Dermis blood vessel endothelial cell (primary cell): ENCODE measurements around the gene TRAF7. TPM values are rescaled to one million over a fixed set of nuclear protein-coding genes. Genes with fewer than 3 reads are reported as not detected.
A peak's percentile ranks its signal among the peaks of the same experiment; 100 is the strongest.
"Not testable (repeated sequence)": the region's sequence is repeated elsewhere in the genome, so short reads cannot be mapped to it uniquely, and the experiment has no call there.

Experiments
- DNase-seq: peaks from one replicate; pipeline ENCODE4 v3.0.0; 2010
- total RNA-seq: library from RNA; depleted of rRNA; stranded (reverse); fragments of >200 nt; gene quantifications from 2 replicates; pipeline ENCODE4 v1.2.3, GENCODE V29; 2014

Gene TRAF7
- total RNA-seq, 1 donor from 2014 or later = 110 TPM

GRCh38 chr16:2203119-2203688 lies 47.6 kb downstream of the TRAF7 start:
- DNase-seq = not testable (repeated sequence)

GRCh38 chr16:2204416-2205103 lies 49.0 kb downstream of the TRAF7 start:
- DNase-seq = no peak

GRCh38 chr16:2205104-2205966 lies 49.8 kb downstream of the TRAF7 start, which contains the start of gene MLST8:
Gene MLST8 (plus strand): TSS chr16:2205454. CDS start chr16:2206086, 632 bp downstream.
- peak; percentile 90 for DNase-seq

- no peak for DNase-seq
Measured at GRCh38 chr16:2205967-2206313, 50.4 kb downstream of the TRAF7 start.

GRCh38 chr16:2206420-2206779 lies 50.8 kb downstream of the TRAF7 start:
- DNase-seq = no peak

GRCh38 chr16:2206780-2207433 lies 51.3 kb downstream of the TRAF7 start:
- DNase-seq = no peak

GRCh38 chr16:2207872-2208271 lies 52.3 kb downstream of the TRAF7 start:
- no peak for DNase-seq

GRCh38 chr16:2208308-2208707 lies 52.7 kb downstream of the TRAF7 start:
- DNase-seq = no peak

- DNase-seq = no peak
Measured at GRCh38 chr16:2208772-2209171, 53.2 kb downstream of the TRAF7 start.

GRCh38 chr16:2209258-2210008 lies 53.9 kb downstream of the TRAF7 start:
- no peak for DNase-seq

- no peak for DNase-seq
Measured at GRCh38 chr16:2210009-2210332, 54.4 kb downstream of the TRAF7 start.

GRCh38 chr16:2210386-2211365 lies 55.1 kb downstream of the TRAF7 start, which contains the start of gene BRICD5:
Gene BRICD5 (minus strand): TSS chr16:2210863. CDS start chr16:2210833, 30 bp downstream.
- DNase-seq = no peak

- DNase-seq = no peak
Measured at GRCh38 chr16:2211923-2212347, 56.4 kb downstream of the TRAF7 start.

- no peak for DNase-seq
Measured at GRCh38 chr16:2212362-2213324, 57.1 kb downstream of the TRAF7 start.

GRCh38 chr16:2213817-2214718 lies 58.5 kb downstream of the TRAF7 start:
- peak; percentile 37 for DNase-seq

GRCh38 chr16:2214719-2214968 lies 59.1 kb downstream of the TRAF7 start, which contains the start of gene PGP:
Gene PGP (minus strand): TSS chr16:2214840. CDS start chr16:2214777, 63 bp downstream.
- no peak for DNase-seq

GRCh38 chr16:2216330-2216729 lies 60.7 kb downstream of the TRAF7 start:
- no peak for DNase-seq

GRCh38 chr16:2223221-2223941 lies 67.8 kb downstream of the TRAF7 start, which contains the start of gene E4F1:
Gene E4F1 (plus strand): TSS chr16:2223591. CDS start chr16:2223614, 23 bp downstream.
- peak; percentile 100 for DNase-seq
